DMS 273 (cell line): ENCODE results near the gene SDHAF1.
A peak's percentile ranks its signal among the peaks of the same experiment; 100 is the strongest.

Source experiments
- DNase-seq: peaks from one replicate; lab custom pipeline; 2025; ENCODE audit not compliant: unreplicated experiment; lab: John Stamatoyannopoulos, UW

Gene SDHAF1

GRCh38 chr19:35986664-35987570 is 8.1 kb upstream of the SDHAF1 start:
- DNase-seq: peak; percentile 87

GRCh38 chr19:35987571-35987896 is 7.5 kb upstream of the SDHAF1 start:
- no peak for DNase-seq

- no peak for DNase-seq
Measured at GRCh38 chr19:35988824-35989223, 6.2 kb upstream of the SDHAF1 start.

- DNase-seq: no peak
Measured at GRCh38 chr19:35990156-35990555, 4.8 kb upstream of the SDHAF1 start.

- DNase-seq: no peak
Measured at GRCh38 chr19:35990771-35991730, 3.9 kb upstream of the SDHAF1 start.

GRCh38 chr19:35991731-35992450 is 3.1 kb upstream of the SDHAF1 start:
- peak; percentile 71 for DNase-seq

- DNase-seq: no peak
Measured at GRCh38 chr19:35992907-35993765, 1.9 kb upstream of the SDHAF1 start.

GRCh38 chr19:35993923-35994598 is 927 bp upstream of the SDHAF1 start:
- DNase-seq: no peak

- no peak for DNase-seq
Measured at GRCh38 chr19:35996777-35997176, 1.8 kb downstream of the SDHAF1 start.

- no peak for DNase-seq
Measured at GRCh38 chr19:36001605-36002004, 6.6 kb downstream of the SDHAF1 start.

- DNase-seq: no peak
Measured at GRCh38 chr19:36003284-36003683, 8.3 kb downstream of the SDHAF1 start.

GRCh38 chr19:36006955-36007354 is 12.0 kb downstream of the SDHAF1 start:
- DNase-seq: no peak

- no peak for DNase-seq
Measured at GRCh38 chr19:36008336-36008978, 13.5 kb downstream of the SDHAF1 start, which contains the start of gene SYNE4. Gene SYNE4 (minus strand): TSS chr19:36008813. CDS start chr19:36008681, 132 bp downstream.

GRCh38 chr19:36009220-36009619 is 14.2 kb downstream of the SDHAF1 start:
- DNase-seq: peak; percentile 81

GRCh38 chr19:36009633-36010379 is 14.8 kb downstream of the SDHAF1 start:
- DNase-seq: no peak

- DNase-seq: no peak
Measured at GRCh38 chr19:36010402-36010801, 15.4 kb downstream of the SDHAF1 start.

GRCh38 chr19:36013280-36014011 is 18.5 kb downstream of the SDHAF1 start:
- DNase-seq: no peak
